Cardiac muscle cell (in vitro differentiated cells and primary cell): ENCODE data around the gene DNAJC30. TPM values are rescaled to one million over a fixed set of nuclear protein-coding genes. Genes with fewer than 3 reads are reported as not detected.
"Not testable (repeated sequence)": the region's sequence is repeated elsewhere in the genome, so short reads cannot be mapped to it uniquely, and the experiment has no call there.

Source experiments
- DNase-seq, 2 donors: peaks; one replicate each; pipeline versions ENCODE4 v3.0.0 to v3.0.0-alpha.2; 2010 to 2017; ENCODE audit warnings: low read depth in 1 of 2, low spot score in 1 of 2
- H3K27ac ChIP-seq: fragments of 200-600 bp; sonication (generic); 2 replicates; pipeline ENCODE4 v1.5.1; 2016
- H3K27me3 ChIP-seq: fragments of 200-600 bp; sonication (generic); 2 replicates; pipeline ENCODE4 v1.6.0; 2016; ENCODE audit warnings: control low read depth
- H3K36me3 ChIP-seq: fragments of 200-600 bp; sonication (generic); 2 replicates; pipeline ENCODE4 v1.5.1; 2016; ENCODE audit warnings: control low read depth
- H3K4me1 ChIP-seq: fragments of 200-600 bp; sonication (generic); 2 replicates; pipeline ENCODE4 v1.8.1; 2017; ENCODE audit warnings: low read depth, mild to moderate bottlenecking, mixed run types
- H3K4me3 ChIP-seq: fragments of 200-600 bp; sonication (generic); 2 replicates; pipeline ENCODE4 v1.5.1; 2016; ENCODE audit warnings: mild to moderate bottlenecking
- H3K9me3 ChIP-seq: fragments of 200-600 bp; sonication (generic); 2 replicates; pipeline ENCODE4 v1.5.1; 2017; ENCODE audit warnings: low read depth, mild to moderate bottlenecking, control low read depth
- CTCF ChIP-seq: IDR thresholded peaks from 2 replicates; pipeline ENCODE4 v1.5.1; 2012; ENCODE audit warnings: low read depth, mild to moderate bottlenecking, low read length
- polyA plus RNA-seq: library from polyadenylated mRNA; unstranded; fragments of >200 nt; fragmentation: Nextera tagmentation; extraction: Ambion mirVana; gene quantifications from 2 replicates; pipeline ENCODE4 v1.2.1, GENCODE V29; 2016
- total RNA-seq: library from RNA; depleted of rRNA; stranded (reverse); fragments of >200 nt; gene quantifications from 2 replicates; pipeline ENCODE4 v1.2.3, GENCODE V29; 2016

The DNAJC30 gene
- total and polyA plus RNA-seq, 2 experiments from 2014 or later: 10.1 to 23.4 TPM

DNA sequence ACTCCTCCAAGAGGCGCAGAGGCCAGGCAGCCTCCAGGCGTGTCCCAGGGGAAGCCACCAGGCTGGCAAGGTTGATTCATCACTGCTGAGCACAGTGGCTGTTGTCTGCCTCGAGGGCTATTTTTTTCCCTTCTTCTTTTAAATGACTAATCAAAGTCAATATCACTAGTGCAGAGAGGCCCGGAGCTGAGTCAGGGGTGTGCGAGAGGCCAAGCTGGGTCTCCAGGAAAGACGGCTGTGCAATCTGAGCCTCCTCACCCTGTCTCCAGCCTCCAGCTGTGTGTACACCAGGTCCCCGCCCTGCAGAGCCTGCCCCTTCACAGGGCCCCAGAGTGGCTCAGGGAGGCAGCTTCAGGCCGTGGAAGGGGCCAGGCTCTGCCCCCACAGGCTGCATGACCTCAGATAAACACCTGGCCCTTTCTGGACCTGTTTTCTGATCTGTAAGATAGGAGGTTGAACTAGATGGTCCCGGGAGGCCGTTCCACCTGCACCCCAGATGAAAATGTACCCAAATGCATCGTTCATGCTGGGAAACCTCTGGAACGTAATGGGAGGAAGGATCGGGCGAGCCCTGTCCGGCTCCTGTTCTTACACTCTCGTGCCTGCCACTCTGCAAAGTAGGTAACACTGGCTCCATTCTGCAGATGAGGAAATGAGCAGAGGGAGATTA, 32.5 kb upstream of the DNAJC30 start:
- peak overlapping the region; percentile 13 for H3K27ac ChIP-seq
- no peak overlapping the region for H3K4me3 ChIP-seq
- no peaks in the 10 kb centered on the region for H3K9me3 ChIP-seq
- H3K36me3 ChIP-seq: no peaks in the 10 kb centered on the region
- no peaks in the 10 kb centered on the region for H3K4me1 ChIP-seq
- no peak for TF ChIP-seq CTCF
- H3K27me3 ChIP-seq: peaks cover 7% of the 10 kb centered on the region
- peak; percentile 22 to 83 for DNase-seq

GRCh38 chr7:73713319-73713718, 30.1 kb upstream of the DNAJC30 start:
- H3K27ac ChIP-seq, H3K4me3 ChIP-seq, H3K9me3 ChIP-seq, DNase-seq, H3K36me3 ChIP-seq, H3K4me1 ChIP-seq, H3K27me3 ChIP-seq: not testable (repeated sequence)

DNA sequence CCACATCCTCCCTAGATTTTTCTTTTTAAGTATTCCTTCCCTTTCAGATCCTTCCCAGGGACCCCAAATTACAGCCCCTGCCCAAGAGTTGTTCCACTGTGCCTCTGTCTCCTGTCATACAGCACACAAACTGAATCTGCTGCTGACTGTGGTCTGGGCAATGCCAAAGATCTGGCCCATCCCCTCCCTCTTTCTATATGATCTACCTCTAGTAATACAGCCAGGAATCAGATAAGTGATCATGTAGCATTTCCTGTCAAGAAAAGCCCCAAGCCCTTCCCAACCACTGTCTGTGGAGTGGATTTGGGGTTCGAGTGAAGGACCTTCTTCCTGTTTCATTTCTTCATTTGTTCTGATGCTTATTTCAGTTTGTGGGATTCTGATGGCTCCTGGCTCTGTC, 29.5 kb upstream of the DNAJC30 start:
- TF ChIP-seq CTCF: no peak
- no peaks in the 10 kb centered on the region for H3K27me3 ChIP-seq
- H3K9me3 ChIP-seq: no peaks in the 10 kb centered on the region
- H3K36me3 ChIP-seq: no peaks in the 10 kb centered on the region
- no peak overlapping the region for H3K4me3 ChIP-seq
- H3K27ac ChIP-seq: no peak overlapping the region
- no peaks in the 10 kb centered on the region for H3K4me1 ChIP-seq
- DNase-seq: no peak

- Histone ChIP-seq H3K36me3 (no peaks in the 10 kb centered on the region), H3K27me3 (no peaks in the 10 kb centered on the region), H3K27ac (no peak overlapping the region), H3K4me1 (no peaks in the 10 kb centered on the region), H3K4me3 (no peak overlapping the region), H3K9me3 (no peaks in the 10 kb centered on the region)
- no peak for TF ChIP-seq CTCF
- no peak for DNase-seq
Observed at GRCh38 chr7:73708961-73709549, 25.8 kb upstream of the DNAJC30 start.

GRCh38 chr7:73707045-73707631, 23.9 kb upstream of the DNAJC30 start:
- Histone ChIP-seq H3K27me3 (no peaks in the 10 kb centered on the region), H3K9me3 (no peaks in the 10 kb centered on the region), H3K27ac (no peak overlapping the region), H3K36me3 (no peaks in the 10 kb centered on the region), H3K4me3 (no peak overlapping the region), H3K4me1 (peaks cover 6% of the 10 kb centered on the region)
- TF ChIP-seq CTCF: no peak
- DNase-seq: no peak
